22Rv1 (cell line): ENCODE results near the gene ITIH6.

Experiments used
- CTCF ChIP-seq: fragments of 450-650 bp; IDR thresholded peaks from 2 replicates; pipeline ENCODE4 v1.5.1; 2017; ENCODE audit warnings: mild to moderate bottlenecking
- ZFX ChIP-seq: fragments of 450-650 bp; IDR thresholded peaks from 2 replicates; pipeline ENCODE4 v1.6.1; 2017; ENCODE audit warnings: antibody characterized with exemption, borderline replicate concordance

GRCh38 chrX:54826598-54826997 lies 28.5 kb upstream of the ITIH6 start:
- TF ChIP-seq CTCF (no peak), ZFX (no peak)
